Osteoblast (primary cell): Measurements from ENCODE around the gene MGA. TPM values are rescaled to one million over a fixed set of nuclear protein-coding genes. Genes with fewer than 3 reads are reported as not detected.
"Not testable (repeated sequence)": the region's sequence is repeated elsewhere in the genome, so short reads cannot be mapped to it uniquely, and the experiment has no call there.

Experiments used
- DNase-seq: peaks from one replicate; pipeline ENCODE4 v3.0.0; 2011; ENCODE audit warnings: low spot score, mixed read lengths; ENCODE audit not compliant: insufficient read length; ENCODE audit errors: missing footprints
- H2AFZ ChIP-seq: 2 replicates; pipeline ENCODE4 v1.6.0; 2011; ENCODE audit warnings: mild to moderate bottlenecking, low read length
- H3K27ac ChIP-seq: 2 replicates; pipeline ENCODE4 v1.5.1; 2011; ENCODE audit warnings: mild to moderate bottlenecking, low read depth, low read length, moderate library complexity
- H3K27me3 ChIP-seq: 2 replicates; pipeline ENCODE4 v1.6.0; 2012; ENCODE audit warnings: mild to moderate bottlenecking, control low read depth, inconsistent platforms, low read length, moderate library complexity; ENCODE audit not compliant: insufficient read depth
- H3K36me3 ChIP-seq: 2 replicates; pipeline ENCODE4 v1.5.1; 2011; ENCODE audit warnings: mild to moderate bottlenecking, low read length, control low read depth, moderate library complexity; ENCODE audit not compliant: insufficient read depth
- H3K4me1 ChIP-seq: 2 replicates; pipeline ENCODE4 v1.5.1; 2011; ENCODE audit warnings: mild to moderate bottlenecking, low read length, control low read depth, moderate library complexity; ENCODE audit not compliant: insufficient read depth
- H3K4me2 ChIP-seq: 2 replicates; pipeline ENCODE4 v1.6.0; 2011; ENCODE audit warnings: mild to moderate bottlenecking, low read length; ENCODE audit not compliant: insufficient read depth
- H3K4me3 ChIP-seq: fragments of 200-600 bp; sonication (generic); 3 replicates; pipeline ENCODE4 v1.5.1; 2012; ENCODE audit warnings: mild to moderate bottlenecking, low read length, inconsistent platforms; ENCODE audit not compliant: insufficient read depth
- H3K79me2 ChIP-seq: 2 replicates; pipeline ENCODE4 v1.6.0; 2012; ENCODE audit warnings: mild to moderate bottlenecking, low read length, control low read depth, inconsistent platforms; ENCODE audit not compliant: insufficient read depth
- H3K9me3 ChIP-seq: 2 replicates; pipeline ENCODE4 v1.5.1; 2011; ENCODE audit warnings: low read depth, low read length, control low read depth
- H4K20me1 ChIP-seq: 2 replicates; pipeline ENCODE4 v1.6.0; 2012; ENCODE audit warnings: mild to moderate bottlenecking, low read length, control low read depth; ENCODE audit not compliant: insufficient read depth
- CTCF ChIP-seq: IDR thresholded peaks from 2 replicates; pipeline ENCODE4 v1.5.1; 2011; ENCODE audit warnings: mild to moderate bottlenecking, low read depth, low read length, moderate library complexity; ENCODE audit errors: extremely low read depth
- total RNA-seq: library from RNA; depleted of rRNA; stranded (reverse); fragments of >200 nt; gene quantifications from 2 replicates; pipeline ENCODE4 v1.2.3, GENCODE V29; 2012

The MGA gene
- total RNA-seq, 1 donor: 40.2 TPM

DNA sequence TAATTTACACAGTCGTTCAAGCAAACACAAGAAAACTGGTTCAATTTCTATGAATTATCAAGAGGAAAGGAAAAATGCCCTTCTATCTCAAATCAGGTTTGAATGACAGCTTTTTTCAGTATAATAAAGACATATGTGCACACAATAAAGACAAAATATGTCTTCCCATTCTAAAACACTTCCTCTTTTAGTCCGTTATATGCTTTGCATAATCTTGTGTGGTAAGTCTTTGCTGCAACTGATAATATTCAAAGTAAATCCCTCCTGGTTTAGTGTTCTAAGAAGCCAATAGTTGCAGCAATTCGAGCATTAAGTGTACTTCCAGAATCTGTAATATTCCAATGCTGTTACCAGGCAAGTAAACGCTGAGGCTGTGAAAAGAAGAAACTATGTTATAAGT is 70.3 kb downstream of the MGA start:
- Histone ChIP-seq H3K4me1 (no peaks in the 10 kb centered on the region), H3K27ac (no peak overlapping the region), H3K36me3 (peaks cover 19% of the 10 kb centered on the region), H3K4me3 (no peak overlapping the region), H4K20me1 (no peaks in the 10 kb centered on the region), H3K4me2 (no peak overlapping the region), H3K27me3 (no peaks in the 10 kb centered on the region), H3K79me2 (no peaks in the 10 kb centered on the region), H3K9me3 (no peaks in the 10 kb centered on the region), H2AFZ (no peak overlapping the region)
- no peak for DNase-seq
- TF ChIP-seq CTCF: no peak

DNA sequence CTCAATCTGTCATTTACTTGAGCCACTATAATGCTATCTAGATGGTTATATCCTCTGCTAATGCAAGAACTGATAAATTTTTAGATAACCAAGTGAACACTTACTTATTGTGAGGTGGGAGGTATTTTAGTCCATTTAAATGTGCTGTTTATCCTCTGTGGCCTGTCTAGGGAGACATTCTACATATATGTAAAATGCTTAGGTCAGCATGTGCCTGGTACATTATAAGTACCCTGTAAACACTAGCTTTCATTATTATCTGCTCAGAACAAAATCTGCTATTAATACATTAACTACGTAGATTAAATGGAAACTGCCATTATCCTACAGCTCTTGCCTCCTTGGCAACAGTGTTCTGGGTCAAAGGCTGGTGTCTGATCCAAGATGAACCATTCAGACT is 72.3 kb downstream of the MGA start:
- Histone ChIP-seq H2AFZ (no peak overlapping the region), H3K9me3 (no peaks in the 10 kb centered on the region), H3K4me2 (no peak overlapping the region), H3K4me3 (no peak overlapping the region), H3K4me1 (no peaks in the 10 kb centered on the region), H3K27me3 (no peaks in the 10 kb centered on the region), H3K79me2 (no peaks in the 10 kb centered on the region), H3K27ac (no peak overlapping the region), H3K36me3 (peaks cover 36% of the 10 kb centered on the region), H4K20me1 (no peaks in the 10 kb centered on the region)
- no peak for DNase-seq
- TF ChIP-seq CTCF: no peak

DNA sequence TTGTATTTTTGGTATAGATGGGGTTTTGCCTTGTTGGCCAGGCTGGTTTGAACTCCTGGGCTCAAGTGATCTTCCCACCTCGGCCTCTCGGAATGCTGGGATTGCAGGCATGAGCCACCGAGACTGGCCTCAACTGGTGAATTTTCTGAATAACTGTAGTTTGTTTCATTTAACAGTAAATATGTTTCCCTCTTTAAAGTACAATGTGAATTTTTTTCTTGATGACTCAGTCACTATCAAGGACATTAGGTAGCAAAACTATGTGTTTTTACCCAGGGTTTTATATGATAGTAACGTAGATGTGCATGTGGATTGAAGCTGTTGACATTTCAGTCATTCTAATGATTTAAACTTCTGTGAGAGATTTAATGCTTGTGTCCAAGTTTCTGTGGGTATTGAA is 73.9 kb downstream of the MGA start:
- DNase-seq: no peak

DNA sequence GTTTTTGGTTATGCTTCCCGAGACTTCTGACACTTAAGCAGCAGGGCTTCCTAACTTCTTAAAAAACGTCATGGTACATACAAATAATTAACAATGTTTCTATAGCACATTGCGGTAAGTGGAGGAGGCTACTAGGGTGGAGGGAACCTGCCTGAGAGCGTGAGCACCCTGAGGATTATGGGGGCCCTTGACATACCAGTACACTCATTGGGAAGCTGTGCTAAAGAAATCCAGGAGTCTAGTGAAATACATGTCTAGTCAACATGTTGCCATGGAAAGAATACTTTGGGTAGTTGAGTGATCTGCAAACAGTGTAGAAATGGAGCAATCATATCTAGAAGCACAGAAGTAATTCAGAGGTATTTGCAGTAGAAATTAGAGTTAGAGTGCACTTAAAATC is 74.8 kb downstream of the MGA start:
- Histone ChIP-seq H3K9me3 (no peaks in the 10 kb centered on the region), H3K4me1 (no peaks in the 10 kb centered on the region), H3K4me2 (no peak overlapping the region), H3K36me3 (peaks cover 41% of the 10 kb centered on the region), H3K4me3 (no peak overlapping the region), H2AFZ (no peak overlapping the region), H4K20me1 (no peaks in the 10 kb centered on the region), H3K27me3 (no peaks in the 10 kb centered on the region), H3K79me2 (no peaks in the 10 kb centered on the region), H3K27ac (no peak overlapping the region)
- TF ChIP-seq CTCF: no peak
- no peak for DNase-seq

More for the DNA sequence above, 73.9 kb downstream of the MGA start:
- Histone ChIP-seq H3K4me1 (no peaks in the 10 kb centered on the region), H2AFZ (no peak overlapping the region), H3K4me2 (no peak overlapping the region), H3K9me3 (no peaks in the 10 kb centered on the region), H4K20me1 (no peaks in the 10 kb centered on the region), H3K79me2 (no peaks in the 10 kb centered on the region), H3K27me3 (no peaks in the 10 kb centered on the region), H3K4me3 (no peak overlapping the region), H3K27ac (no peak overlapping the region), H3K36me3 (peaks cover 37% of the 10 kb centered on the region)
- no peak for TF ChIP-seq CTCF

DNA sequence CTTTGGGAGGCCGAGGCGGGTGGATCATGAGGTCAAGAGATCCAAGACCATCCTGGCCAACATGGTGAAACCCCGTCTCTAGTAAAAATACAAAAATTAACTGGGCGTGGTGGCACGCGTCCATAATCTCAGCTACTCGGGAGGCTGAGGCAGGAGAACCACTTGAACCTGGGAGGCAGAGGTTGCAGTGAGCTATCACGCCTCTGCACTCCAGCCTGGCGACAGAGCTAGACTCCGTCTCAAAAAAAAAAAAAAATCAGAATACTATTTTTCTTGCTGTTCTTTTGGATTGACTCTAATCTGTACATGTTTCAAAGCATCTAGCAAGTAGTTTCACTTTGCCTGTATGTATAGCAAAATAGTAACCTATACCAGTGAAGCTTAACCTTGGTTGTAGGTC is 75.3 kb downstream of the MGA start:
- not testable (repeated sequence) for H3K79me2 ChIP-seq, H3K4me1 ChIP-seq, H3K27me3 ChIP-seq, H3K4me3 ChIP-seq, H4K20me1 ChIP-seq, DNase-seq, H3K4me2 ChIP-seq, H3K9me3 ChIP-seq, H2AFZ ChIP-seq, H3K27ac ChIP-seq
- H3K36me3 ChIP-seq: peaks cover 39% of the 10 kb centered on the region
